Stimulated activated CD4-positive, alpha-beta T cell treated with anti-CD3 and anti-CD28 coated beads, Interleukin-4, amount 100 ng/mL, for 4 hours (primary cell): ENCODE measurements around the gene TMEM178B.
A peak's percentile ranks its signal among the peaks of the same experiment; 100 is the strongest.
"Not testable (repeated sequence)": the region's sequence is repeated elsewhere in the genome, so short reads cannot be mapped to it uniquely, and the experiment has no call there.

Source experiments
- DNase-seq, 2 experiments: peaks; one replicate each; pipeline ENCODE4 v3.0.0-alpha.2; 2020

TMEM178B gene

GRCh38 chr7:141073641-141074161 is at the start of gene TMEM178B:
TSS of gene TMEM178B (plus strand) at chr7:141074064.
- no peak for DNase-seq

- DNase-seq, result no peak
Measured at GRCh38 chr7:141024668-141025067, 49.2 kb upstream of the TMEM178B start.

GRCh38 chr7:141027043-141027442 is 46.8 kb upstream of the TMEM178B start:
- DNase-seq, result no peak

GRCh38 chr7:141028767-141029166 is 45.1 kb upstream of the TMEM178B start:
- no peak for DNase-seq

GRCh38 chr7:141032539-141033323 is 41.1 kb upstream of the TMEM178B start:
- DNase-seq, result not testable (repeated sequence)

- DNase-seq, result not testable (repeated sequence)
Measured at GRCh38 chr7:141038100-141038499, 35.8 kb upstream of the TMEM178B start.

GRCh38 chr7:141039376-141039775 is 34.5 kb upstream of the TMEM178B start:
- DNase-seq, result no peak

GRCh38 chr7:141042222-141043193 is 31.4 kb upstream of the TMEM178B start:
- DNase-seq, result no peak

- DNase-seq, result no peak
Measured at GRCh38 chr7:141043616-141044015, 30.2 kb upstream of the TMEM178B start.

- DNase-seq, result no peak
Measured at GRCh38 chr7:141045126-141045841, 28.6 kb upstream of the TMEM178B start.

GRCh38 chr7:141045842-141046620 is 27.8 kb upstream of the TMEM178B start:
- no peak for DNase-seq

GRCh38 chr7:141053626-141054025 is 20.2 kb upstream of the TMEM178B start:
- peak; percentile 10 to 42 for DNase-seq

- no peak for DNase-seq
Measured at GRCh38 chr7:141055146-141055545, 18.7 kb upstream of the TMEM178B start.

GRCh38 chr7:141057788-141058187 is 16.1 kb upstream of the TMEM178B start:
- no peak for DNase-seq

GRCh38 chr7:141067856-141068255 is 6.0 kb upstream of the TMEM178B start:
- not testable (repeated sequence) for DNase-seq

- DNase-seq, result peak; percentile 24
Measured at GRCh38 chr7:141071260-141071854, 2.5 kb upstream of the TMEM178B start.

GRCh38 chr7:141071855-141072547 is 1.9 kb upstream of the TMEM178B start:
- DNase-seq, result no peak

- DNase-seq, result no peak
Measured at GRCh38 chr7:141072548-141073172, 1.2 kb upstream of the TMEM178B start.

- DNase-seq, result no peak
Measured at GRCh38 chr7:141073173-141073640, 657 bp upstream of the TMEM178B start.
